Measurements from ENCODE around the gene GNG14. TPM values are rescaled to one million over a fixed set of nuclear protein-coding genes. Genes with fewer than 3 reads are reported as not detected.

Gene GNG14
- total and polyA plus RNA-seq, 12 donors: not detected

- TF ChIP-seq CTCF (IDR thresholded peaks at IDR 0.05): no peak
- WGBS, 2 donors: 94 to 96% methylated on average over 3 of the region's 3 CpGs
- peaks cover 4 to 84% (median 55%) of the 10 kb centered on the region in 9 donors for H3K36me3 ChIP-seq
- H3K9me3 ChIP-seq: no peaks in the 10 kb centered on the region
- H3K27ac ChIP-seq: no peak overlapping the region
- no peak overlapping the region for H3K4me3 ChIP-seq
- DNase-seq: no peak
- intact Hi-C loops (cut with DNase I): loop anchor here in 1 of 10 donors (5.0 kb wide), 1 partner anchor 41 kb away; no protein-coding TSS in a partner anchor
- no peaks in the 10 kb centered on the region for H3K27me3 ChIP-seq
- peaks cover 7 to 25% (median 14%) of the 10 kb centered on the region in 9 donors for H3K4me1 ChIP-seq
- ATAC-seq: no peak
These were observed 28.1 kb downstream of the GNG14 start for GRCh38 chr19:12715929-12716328.

GRCh38 chr19:12720296-12720695 is 32.5 kb downstream of the GNG14 start:
- intact Hi-C loops (cut with DNase I): loop anchor here in 2 of 10 donors (5.0 kb wide), 2 partner anchors 38 to 72 kb away; partner anchors contain the start of genes DHPS (in 1 of the 2) and JUNB (in 1 of the 2)
- 80% methylated on average over 10 of the region's 10 CpGs for WGBS, 2 donors

GRCh38 chr19:12720851-12721655 is 33.3 kb downstream of the GNG14 start:
- H3K27ac ChIP-seq: peak overlapping the region; percentile 89 to 97 (median 94)
- TF ChIP-seq CTCF (IDR thresholded peaks at IDR 0.05): no peak
- H3K36me3 ChIP-seq: peaks cover 0 to 35% (median 15%) of the 10 kb centered on the region in 9 donors
- H3K4me1 ChIP-seq: peaks cover 7 to 50% (median 34%) of the 10 kb centered on the region in 9 donors
- peak overlapping the region; percentile 58 to 83 (median 70) for H3K4me3 ChIP-seq
- WGBS, 2 donors: 1 to 3% methylated on average over 59 of the region's 59 CpGs
- ATAC-seq (peak; percentile 1 to 40 (median 16)), DNase-seq (peak in 1 of 2 donors; percentile 34)
- H3K27me3 ChIP-seq: no peaks in the 10 kb centered on the region
- intact Hi-C loops (cut with DNase I): loop anchor here in 2 of 10 donors (5.0 kb wide), 2 partner anchors 39 to 71 kb away; partner anchors contain the start of genes DHPS (in 1 of the 2) and JUNB (in 1 of the 2)
- H3K9me3 ChIP-seq: no peaks in the 10 kb centered on the region

More at GRCh38 chr19:12720296-12720695, 32.5 kb downstream of the GNG14 start:
- no peaks in the 10 kb centered on the region for H3K9me3 ChIP-seq
- peak overlapping the region in 9 of 10 donors; percentile 91 to 97 (median 95) for H3K27ac ChIP-seq
- peaks cover 2 to 42% (median 20%) of the 10 kb centered on the region in 9 donors for H3K36me3 ChIP-seq
- TF ChIP-seq CTCF (IDR thresholded peaks at IDR 0.05): no peak
- DNase-seq (no peak), ATAC-seq (no peak)
- peaks cover 7 to 50% (median 34%) of the 10 kb centered on the region in 9 donors for H3K4me1 ChIP-seq
- H3K27me3 ChIP-seq: no peaks in the 10 kb centered on the region
- H3K4me3 ChIP-seq: peak overlapping the region in 9 of 10 donors; percentile 58 to 83 (median 71)
